OCI-LY7 (cell line): ENCODE measurements around the gene KCNMA1.

ENCODE experiments used
- EZH2phosphoT487 ChIP-seq: fragments of 200-600 bp; sonication (generic); IDR thresholded peaks from 2 replicates; pipeline ENCODE4 v1.6.1; 2018; ENCODE audit warnings: low read depth, borderline replicate concordance, mild to moderate bottlenecking, mixed run types, antibody characterized with exemption, low read length, moderate library complexity, mixed read lengths
- TF ChIP-seq, protein P1 (sequence below): fragments of 200-600 bp; sonication (generic); conservative IDR thresholded peaks from 2 replicates; pipeline ENCODE4 v1.5.1; 2014; ENCODE audit warnings: mild to moderate bottlenecking, antibody characterized with exemption, low read length, moderate library complexity, mixed read lengths

DNA sequence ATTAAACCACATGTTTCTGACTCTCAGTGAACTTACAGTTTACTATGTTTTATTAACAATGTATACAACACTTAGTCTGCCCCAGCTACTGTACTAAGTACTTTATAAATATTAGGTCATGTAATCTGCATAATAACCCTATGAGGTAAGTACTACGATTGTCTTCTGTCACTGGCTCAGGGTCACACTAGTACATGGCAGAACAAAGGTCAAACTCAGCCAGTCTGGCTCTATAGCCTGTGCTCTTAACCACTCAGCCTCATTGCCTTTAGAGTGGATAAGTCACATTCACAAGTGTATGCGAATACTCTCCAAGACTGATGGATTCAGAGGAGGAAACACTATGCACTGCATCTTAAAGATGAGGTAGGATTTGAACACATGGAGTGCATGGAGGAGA lies 252.3 kb downstream of the KCNMA1 start:
- TF ChIP-seq, protein P1, sequence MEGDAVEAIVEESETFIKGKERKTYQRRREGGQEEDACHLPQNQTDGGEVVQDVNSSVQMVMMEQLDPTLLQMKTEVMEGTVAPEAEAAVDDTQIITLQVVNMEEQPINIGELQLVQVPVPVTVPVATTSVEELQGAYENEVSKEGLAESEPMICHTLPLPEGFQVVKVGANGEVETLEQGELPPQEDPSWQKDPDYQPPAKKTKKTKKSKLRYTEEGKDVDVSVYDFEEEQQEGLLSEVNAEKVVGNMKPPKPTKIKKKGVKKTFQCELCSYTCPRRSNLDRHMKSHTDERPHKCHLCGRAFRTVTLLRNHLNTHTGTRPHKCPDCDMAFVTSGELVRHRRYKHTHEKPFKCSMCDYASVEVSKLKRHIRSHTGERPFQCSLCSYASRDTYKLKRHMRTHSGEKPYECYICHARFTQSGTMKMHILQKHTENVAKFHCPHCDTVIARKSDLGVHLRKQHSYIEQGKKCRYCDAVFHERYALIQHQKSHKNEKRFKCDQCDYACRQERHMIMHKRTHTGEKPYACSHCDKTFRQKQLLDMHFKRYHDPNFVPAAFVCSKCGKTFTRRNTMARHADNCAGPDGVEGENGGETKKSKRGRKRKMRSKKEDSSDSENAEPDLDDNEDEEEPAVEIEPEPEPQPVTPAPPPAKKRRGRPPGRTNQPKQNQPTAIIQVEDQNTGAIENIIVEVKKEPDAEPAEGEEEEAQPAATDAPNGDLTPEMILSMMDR = no peak
- TF ChIP-seq EZH2phosphoT487 = no peak
